ENCODE results near the gene SLC8A3.

DNA sequence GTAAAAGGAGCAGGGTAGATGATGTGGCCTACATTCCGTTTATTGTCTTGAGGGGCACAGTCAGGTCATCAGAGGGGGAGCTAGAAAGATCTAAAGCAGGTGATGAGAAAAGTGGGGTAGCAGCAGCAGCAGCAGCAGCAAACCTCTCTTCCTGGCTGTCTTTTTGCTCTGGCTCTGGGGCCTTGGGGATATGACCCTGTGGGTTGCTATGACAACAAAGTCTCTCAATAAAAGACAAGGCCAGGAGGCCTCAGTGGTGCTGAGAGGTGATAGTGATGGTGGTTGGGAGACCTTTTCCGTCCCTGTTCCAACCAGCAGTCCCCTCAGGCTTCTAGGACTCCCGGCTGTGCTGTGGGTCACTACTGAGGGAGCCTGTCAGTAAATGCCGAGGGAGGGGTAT, 138.6 kb downstream of the SLC8A3 start:
- no peak for TF ChIP-seq CTCF (IDR thresholded peaks at IDR 0.05; ENCODE audit: extremely low read depth in 1 of 2, insufficient read depth in 1 of 2, low read depth in 1 of 2, low read length in 2 of 2)
- TF ChIP-seq JUN (IDR thresholded peaks at IDR 0.05; ENCODE audit: borderline replicate concordance, insufficient read depth, insufficient read length, low read depth) = no peak

Measured in endothelial cell of umbilical vein (primary cell).